Activated naive CD4-positive, alpha-beta T cell treated with Interleukin-2 at 50 U/mL for 16 hours (primary cell): ENCODE data around the gene DMRTC2.

Experiments
- DNase-seq: peaks from one replicate; pipeline ENCODE4 v3.0.0-alpha.2; 2020

The DMRTC2 gene

GRCh38 chr19:41892173-41892902, 47.5 kb downstream of the DMRTC2 start:
- DNase-seq = no peak

- no peak for DNase-seq
Observed at GRCh38 chr19:41893899-41894298, 49.1 kb downstream of the DMRTC2 start.

DNA sequence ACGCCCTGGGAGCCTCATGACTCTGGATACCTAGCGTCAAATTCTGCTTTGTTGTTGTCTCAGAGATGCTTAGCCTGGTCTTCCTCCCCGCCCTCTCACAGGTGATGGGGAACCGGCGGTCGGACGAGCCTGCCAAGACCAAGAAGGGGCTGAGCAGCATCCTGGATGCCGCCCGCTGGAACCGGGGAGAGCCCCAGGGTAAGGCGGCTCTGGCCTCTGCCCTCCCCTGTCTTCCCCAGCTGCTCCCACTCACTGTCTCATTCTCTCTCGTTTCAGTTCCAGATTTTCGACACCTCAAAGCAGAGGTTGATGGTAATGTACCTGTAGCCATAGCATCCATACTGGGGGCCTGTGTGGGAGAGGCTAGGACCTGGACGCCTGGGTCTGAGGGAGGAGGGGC, 49.5 kb downstream of the DMRTC2 start:
- DNase-seq = no peak

DNA sequence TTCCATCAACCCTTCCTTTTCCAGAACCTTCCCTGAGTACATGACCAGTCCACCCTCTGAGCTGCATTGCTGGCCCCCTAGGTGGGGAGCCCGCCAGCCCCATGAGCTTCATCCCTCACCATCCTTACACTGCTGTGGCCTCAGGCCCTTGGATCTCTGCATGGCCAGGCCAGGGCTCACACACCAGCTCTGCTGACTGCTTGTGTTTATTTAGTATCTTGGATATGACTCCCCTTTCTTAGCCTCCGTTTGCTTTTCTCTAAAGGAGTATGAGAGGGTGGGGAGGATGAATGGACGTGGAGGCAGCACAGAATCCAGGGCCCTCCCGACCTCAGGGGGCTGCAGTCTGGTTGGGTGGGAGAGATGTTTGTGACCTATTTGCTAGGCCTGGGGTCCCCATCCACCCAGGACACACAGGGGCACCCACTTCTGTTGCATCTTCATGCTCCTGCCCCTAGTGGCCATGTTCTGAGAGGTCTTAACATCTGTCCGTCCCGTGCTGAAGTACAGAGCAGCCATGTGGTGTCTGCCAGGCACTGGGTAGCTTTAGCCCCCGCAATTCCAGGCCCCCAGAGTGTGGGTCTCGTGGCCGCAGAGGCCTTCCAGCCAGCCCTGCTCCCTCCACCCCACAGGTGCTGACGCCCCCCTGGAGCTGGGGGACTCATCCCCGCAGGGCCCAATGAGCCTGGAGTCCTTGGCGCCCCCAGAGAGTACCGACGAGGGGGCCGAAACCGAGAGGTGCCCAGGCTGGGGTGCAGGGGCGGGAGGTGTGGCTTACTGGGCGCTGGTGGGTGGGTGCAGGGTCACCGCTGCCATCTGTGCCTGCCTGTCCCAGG, 51.1 kb downstream of the DMRTC2 start:
- DNase-seq = no peak

DNA sequence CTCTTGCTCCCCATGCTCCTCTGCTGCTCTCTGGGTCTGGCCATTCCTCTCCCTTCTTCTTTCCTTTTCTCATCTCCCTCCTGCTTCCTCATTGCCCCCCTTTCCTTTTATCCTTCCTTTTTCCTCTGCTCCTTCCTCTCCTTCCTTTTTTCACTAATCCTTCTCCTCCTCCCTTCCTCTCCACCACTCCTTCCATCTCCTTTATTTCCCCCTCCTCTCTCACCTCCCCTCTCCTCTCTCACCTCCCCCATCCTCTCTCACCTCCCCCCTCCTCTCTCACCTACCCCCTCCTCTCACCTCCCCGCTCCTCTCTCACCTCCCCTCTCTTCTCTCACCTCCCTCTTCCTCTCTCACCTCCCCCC, 51.7 kb downstream of the DMRTC2 start:
- DNase-seq = no peak

- no peak for DNase-seq
Observed at GRCh38 chr19:41897181-41897580, 52.3 kb downstream of the DMRTC2 start.

DNA sequence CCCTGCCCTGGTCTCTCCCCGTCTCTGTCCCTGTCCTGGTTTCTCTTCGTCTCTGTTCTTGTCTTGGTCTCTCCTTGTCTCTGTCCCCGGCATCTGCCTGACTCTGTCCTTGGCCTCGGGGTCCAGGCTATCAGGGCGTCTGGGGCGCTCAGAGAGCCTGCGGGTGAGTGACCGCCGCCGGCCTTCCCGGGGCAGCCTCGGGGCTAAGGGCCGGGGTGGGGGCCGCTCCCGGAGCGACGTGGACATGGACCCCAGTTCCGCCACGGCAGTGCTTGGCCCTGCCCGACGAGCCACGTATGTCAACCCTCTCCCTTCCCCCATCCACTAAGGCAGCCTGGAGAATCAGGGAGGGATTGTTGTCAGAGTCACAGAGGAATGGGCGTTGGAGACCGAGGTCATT, 53.0 kb downstream of the DMRTC2 start:
- DNase-seq = no peak

DNA sequence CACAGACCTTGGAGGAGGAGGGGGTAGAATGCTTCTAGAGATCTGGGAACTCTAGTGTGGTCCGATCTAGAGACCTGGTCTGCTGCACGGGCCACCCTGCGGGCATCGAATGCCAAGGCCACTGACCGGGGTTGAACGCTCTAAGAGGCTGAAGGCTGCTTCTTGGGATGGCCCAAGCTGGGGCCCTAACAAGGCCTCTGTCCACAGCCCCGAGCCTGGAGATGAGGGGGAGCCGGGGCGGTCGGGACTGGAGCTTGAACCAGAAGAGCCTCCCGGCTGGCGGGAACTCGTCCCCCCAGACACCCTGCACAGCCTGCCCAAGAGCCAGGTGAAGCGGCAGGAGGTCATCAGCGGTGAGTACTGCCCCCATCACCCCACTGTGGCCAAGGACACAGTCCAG, 53.4 kb downstream of the DMRTC2 start:
- no peak for DNase-seq
